Osteocyte (in vitro differentiated cells): Measurements from ENCODE around the gene CAST. TPM values are rescaled to one million over a fixed set of nuclear protein-coding genes. Genes with fewer than 3 reads are reported as not detected.

ENCODE experiments used
- DNase-seq: peaks from one replicate; pipeline ENCODE4 v3.0.0; 2021; ENCODE audit warnings: mixed read lengths; ENCODE audit not compliant: unreplicated experiment; ENCODE audit errors: extremely low spot score
- H3K27ac Mint-ChIP-seq: one replicate; pipeline ENCODE4 v1.8.0; 2021; ENCODE audit warnings: mild to moderate bottlenecking, mixed read lengths; ENCODE audit not compliant: unreplicated experiment
- H3K27me3 Mint-ChIP-seq: one replicate; pipeline ENCODE4 v1.8.0; 2021; ENCODE audit warnings: mixed read lengths; ENCODE audit not compliant: unreplicated experiment
- H3K36me3 Mint-ChIP-seq: one replicate; pipeline ENCODE4 v1.8.0; 2021; ENCODE audit warnings: mixed read lengths; ENCODE audit not compliant: unreplicated experiment
- H3K4me1 Mint-ChIP-seq: one replicate; pipeline ENCODE4 v1.8.0; 2021; ENCODE audit warnings: mixed read lengths; ENCODE audit not compliant: unreplicated experiment
- H3K4me3 Mint-ChIP-seq: one replicate; pipeline ENCODE4 v1.8.0; 2021; ENCODE audit warnings: mild to moderate bottlenecking, moderate library complexity, mixed read lengths; ENCODE audit not compliant: unreplicated experiment
- H3K9me3 Mint-ChIP-seq: one replicate; pipeline ENCODE4 v1.8.0; 2021; ENCODE audit warnings: mixed read lengths; ENCODE audit not compliant: unreplicated experiment
- total RNA-seq: library from RNA; stranded (reverse); gene quantifications from 2 replicates; pipeline ENCODE4 v1.2.1, GENCODE V29; 2021
- TF ChIP-seq, protein P1 (sequence below): fragments of 200-600 bp; sonication (generic); IDR thresholded peaks from 2 replicates; pipeline ENCODE4 v1.5.0; 2021; ENCODE audit warnings: antibody characterized with exemption, mild to moderate bottlenecking, moderate library complexity

The CAST gene
- total RNA-seq, 1 donor from 2014 or later, result 144 TPM

GRCh38 chr5:96636594-96636993 lies 25.6 kb upstream of the CAST start:
- peaks cover 7% of the 10 kb centered on the region for H3K4me1 Mint-ChIP-seq
- H3K9me3 Mint-ChIP-seq, result no peaks in the 10 kb centered on the region
- no peaks in the 10 kb centered on the region for H3K36me3 Mint-ChIP-seq
- H3K4me3 Mint-ChIP-seq, result no peak overlapping the region
- no peak for DNase-seq
- H3K27me3 Mint-ChIP-seq, result peaks cover 2% of the 10 kb centered on the region
- H3K27ac Mint-ChIP-seq, result no peak overlapping the region
- TF ChIP-seq, protein P1, sequence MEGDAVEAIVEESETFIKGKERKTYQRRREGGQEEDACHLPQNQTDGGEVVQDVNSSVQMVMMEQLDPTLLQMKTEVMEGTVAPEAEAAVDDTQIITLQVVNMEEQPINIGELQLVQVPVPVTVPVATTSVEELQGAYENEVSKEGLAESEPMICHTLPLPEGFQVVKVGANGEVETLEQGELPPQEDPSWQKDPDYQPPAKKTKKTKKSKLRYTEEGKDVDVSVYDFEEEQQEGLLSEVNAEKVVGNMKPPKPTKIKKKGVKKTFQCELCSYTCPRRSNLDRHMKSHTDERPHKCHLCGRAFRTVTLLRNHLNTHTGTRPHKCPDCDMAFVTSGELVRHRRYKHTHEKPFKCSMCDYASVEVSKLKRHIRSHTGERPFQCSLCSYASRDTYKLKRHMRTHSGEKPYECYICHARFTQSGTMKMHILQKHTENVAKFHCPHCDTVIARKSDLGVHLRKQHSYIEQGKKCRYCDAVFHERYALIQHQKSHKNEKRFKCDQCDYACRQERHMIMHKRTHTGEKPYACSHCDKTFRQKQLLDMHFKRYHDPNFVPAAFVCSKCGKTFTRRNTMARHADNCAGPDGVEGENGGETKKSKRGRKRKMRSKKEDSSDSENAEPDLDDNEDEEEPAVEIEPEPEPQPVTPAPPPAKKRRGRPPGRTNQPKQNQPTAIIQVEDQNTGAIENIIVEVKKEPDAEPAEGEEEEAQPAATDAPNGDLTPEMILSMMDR, result no peak

- Mint-ChIP-seq H3K9me3 (no peaks in the 10 kb centered on the region), H3K36me3 (no peaks in the 10 kb centered on the region), H3K4me1 (peaks cover 7% of the 10 kb centered on the region), H3K4me3 (no peak overlapping the region), H3K27ac (no peak overlapping the region), H3K27me3 (peaks cover 6% of the 10 kb centered on the region)
- DNase-seq, result no peak
- TF ChIP-seq, protein P1, result no peak
These were observed 25.0 kb upstream of the CAST start for GRCh38 chr5:96637196-96637595.

DNA sequence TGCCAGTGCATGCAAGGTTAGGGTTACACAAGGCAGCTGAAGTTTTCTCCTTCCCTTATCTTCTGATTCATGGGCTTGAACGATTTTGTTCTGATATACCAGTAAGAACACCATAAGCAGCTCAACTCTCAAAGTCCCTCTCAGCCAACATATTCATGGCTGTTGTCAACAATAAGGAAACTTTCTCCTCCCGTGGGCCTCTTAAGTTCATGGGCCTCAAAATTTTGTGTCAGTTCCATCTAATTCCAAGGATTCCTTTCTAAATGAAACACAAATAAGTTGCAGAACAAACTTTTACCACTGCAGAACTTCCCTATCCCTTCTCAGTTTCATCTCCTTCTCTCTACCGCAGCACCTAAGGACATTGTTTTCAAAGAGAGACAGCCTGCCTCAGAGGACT lies 23.6 kb upstream of the CAST start:
- Mint-ChIP-seq H3K36me3 (no peaks in the 10 kb centered on the region), H3K9me3 (no peaks in the 10 kb centered on the region), H3K4me1 (peaks cover 7% of the 10 kb centered on the region), H3K27me3 (peaks cover 6% of the 10 kb centered on the region), H3K27ac (no peak overlapping the region), H3K4me3 (no peak overlapping the region)
- no peak for DNase-seq
- TF ChIP-seq, protein P1, result no peak

- TF ChIP-seq, protein P1, result no peak
- Mint-ChIP-seq H3K27me3 (peaks cover 6% of the 10 kb centered on the region), H3K4me3 (no peak overlapping the region), H3K27ac (no peak overlapping the region), H3K9me3 (no peaks in the 10 kb centered on the region), H3K36me3 (no peaks in the 10 kb centered on the region), H3K4me1 (peaks cover 7% of the 10 kb centered on the region)
- DNase-seq, result no peak
These were observed 21.5 kb upstream of the CAST start for GRCh38 chr5:96640696-96641095.

DNA sequence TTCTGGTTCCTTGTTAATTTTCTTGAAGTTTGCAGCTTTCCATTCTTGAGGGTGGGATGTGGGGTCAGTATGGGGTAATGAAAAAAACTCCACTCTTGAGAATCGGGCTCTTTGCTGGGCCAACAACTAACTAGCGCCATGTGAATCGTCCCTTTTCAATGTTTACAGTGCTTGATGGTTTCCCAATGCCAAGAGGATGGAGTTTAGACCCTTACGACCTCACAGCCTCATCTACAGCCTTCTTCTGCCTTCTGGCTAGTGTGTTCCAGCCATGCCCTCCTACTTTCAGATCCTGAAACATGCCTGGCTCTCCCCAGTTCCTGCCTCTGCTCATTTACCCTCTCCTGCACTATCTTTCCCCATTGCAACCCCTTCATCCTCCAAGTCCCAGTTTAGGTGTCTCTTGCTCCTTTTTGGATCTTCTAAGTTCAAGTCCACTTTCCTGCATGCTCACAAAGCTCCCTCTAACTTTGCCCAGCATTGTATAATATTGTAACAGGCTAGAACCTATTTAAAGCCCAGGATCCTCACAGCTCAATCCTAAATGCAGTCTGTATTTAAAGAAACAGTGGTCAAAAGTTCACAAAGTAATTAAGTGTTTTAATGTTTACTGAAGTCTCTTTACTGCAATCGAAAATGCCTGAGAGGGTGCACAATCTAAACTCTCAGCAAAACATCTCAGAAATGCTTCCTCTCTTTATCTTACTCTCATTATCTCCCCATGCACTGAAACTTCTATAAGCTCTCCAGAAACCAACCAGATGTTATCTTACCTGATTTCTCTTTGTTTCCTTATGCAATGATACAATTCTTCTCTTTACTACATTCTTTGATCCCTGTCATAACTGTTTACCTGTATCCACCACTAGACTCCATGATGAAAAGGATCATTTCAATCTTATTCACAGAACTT lies 20.6 kb upstream of the CAST start:
- Mint-ChIP-seq H3K27ac (no peak overlapping the region), H3K27me3 (peaks cover 6% of the 10 kb centered on the region), H3K9me3 (no peaks in the 10 kb centered on the region), H3K36me3 (no peaks in the 10 kb centered on the region), H3K4me1 (peaks cover 7% of the 10 kb centered on the region), H3K4me3 (no peak overlapping the region)
- DNase-seq, result no peak
- TF ChIP-seq, protein P1, result no peak
